Measurements from ENCODE around the gene CDKL1.

The CDKL1 gene

DNA sequence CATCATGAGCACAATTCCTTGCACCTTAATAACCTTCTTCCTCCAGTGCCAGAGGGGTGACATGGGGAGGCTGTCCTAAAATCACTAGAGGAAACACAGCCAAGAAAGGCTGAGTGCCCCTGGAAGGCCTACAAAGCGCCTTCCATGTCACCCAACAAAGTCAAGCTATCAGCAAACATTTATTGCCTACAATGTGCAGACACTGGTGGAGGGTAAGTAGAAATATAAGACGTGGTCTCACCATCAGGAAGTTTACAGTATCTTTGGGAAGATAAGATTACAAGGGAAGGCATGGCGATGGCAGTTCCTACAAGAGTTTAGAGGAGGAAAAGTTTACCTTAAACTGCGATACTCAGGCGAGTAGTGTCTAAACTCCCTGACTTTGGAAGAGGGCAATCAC lies 56.6 kb downstream of the CDKL1 start:
- TF ChIP-seq CTCF (IDR thresholded peaks at IDR 0.05), result no peak
- no peak for DNase-seq
- Histone ChIP-seq H3K4me1 (peaks cover 0 to 50% (median 23%) of the 10 kb centered on the region in 4 donors), H3K9me3 (no peaks in the 10 kb centered on the region), H3K4me3 (no peak overlapping the region), H3K27ac (no peak overlapping the region), H3K36me3 (no peaks in the 10 kb centered on the region), H3K27me3 (no peaks in the 10 kb centered on the region)
- intact Hi-C loops (cut with DNase I; ENCODE audit: low total_unique reads), result no loop called here

- intact Hi-C loops (cut with DNase I; ENCODE audit: low total_unique reads), result loop anchor here (10.0 kb wide), 1 partner anchor 56 kb away; the partner anchor contains the start of gene CDKL1
- H3K4me3 ChIP-seq, result no peak overlapping the region
- no peak for TF ChIP-seq CTCF (IDR thresholded peaks at IDR 0.05)
- H3K27ac ChIP-seq, result no peak overlapping the region
- H3K9me3 ChIP-seq, result no peaks in the 10 kb centered on the region
- no peaks in the 10 kb centered on the region for H3K27me3 ChIP-seq
- no peaks in the 10 kb centered on the region for H3K36me3 ChIP-seq
- peaks cover 0 to 42% (median 21%) of the 10 kb centered on the region in 4 donors for H3K4me1 ChIP-seq
- no peak for DNase-seq
These were observed 57.4 kb downstream of the CDKL1 start for GRCh38 chr14:50339178-50339804.

GRCh38 chr14:50338587-50338986 lies 58.1 kb downstream of the CDKL1 start:
- peaks cover 0 to 35% (median 15%) of the 10 kb centered on the region in 4 donors for H3K4me1 ChIP-seq
- intact Hi-C loops (cut with DNase I; ENCODE audit: low total_unique reads), result loop anchor here (10.0 kb wide), 1 partner anchor 56 kb away; the partner anchor contains the start of gene CDKL1
- TF ChIP-seq CTCF (IDR thresholded peaks at IDR 0.05), result no peak

DNA sequence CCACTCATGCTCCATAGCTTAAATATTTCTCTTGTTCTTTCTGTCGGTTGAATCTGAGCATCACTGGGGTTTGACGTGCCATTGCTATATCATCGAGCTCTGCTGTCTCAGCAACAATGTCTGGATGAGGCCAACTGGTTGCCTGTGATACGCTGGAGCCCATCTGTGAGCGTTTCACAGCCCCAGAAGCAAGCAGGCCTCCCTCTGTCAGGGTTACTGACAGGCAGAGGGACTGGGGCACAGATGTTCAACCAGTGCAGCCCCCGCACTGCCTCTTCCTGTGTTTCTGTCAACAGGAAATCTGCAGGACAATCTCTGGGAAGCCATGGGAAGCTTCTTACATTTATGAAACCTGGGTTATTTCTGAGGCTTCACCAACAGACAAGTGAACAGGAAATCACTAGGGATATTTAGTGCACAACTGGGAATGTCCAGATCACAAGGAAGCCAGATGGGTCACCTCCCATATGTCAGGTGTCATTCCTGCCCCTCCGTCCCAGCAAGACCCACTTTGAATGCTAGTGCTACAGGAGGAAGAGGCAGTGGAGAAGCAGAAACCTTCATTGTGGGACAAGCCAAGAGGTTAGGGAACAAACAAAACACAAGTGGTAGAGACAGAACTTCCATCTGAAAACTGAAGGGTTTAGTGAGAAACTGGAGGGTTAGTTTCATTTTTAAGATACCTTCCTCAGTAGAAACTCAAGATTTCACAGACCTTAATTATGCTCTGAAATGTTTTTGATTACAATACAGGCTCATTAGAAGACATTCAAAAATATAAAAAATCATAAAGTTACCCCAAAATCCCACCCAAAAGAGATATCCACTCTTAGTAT lies 60.5 kb downstream of the CDKL1 start:
- Histone ChIP-seq H3K27me3 (no peaks in the 10 kb centered on the region), H3K4me1 (peaks cover 0 to 17% (median 8%) of the 10 kb centered on the region in 4 donors), H3K9me3 (no peaks in the 10 kb centered on the region), H3K36me3 (no peaks in the 10 kb centered on the region), H3K27ac (peak overlapping the region; percentile 18 to 21), H3K4me3 (no peak overlapping the region)
- no peak for TF ChIP-seq CTCF (IDR thresholded peaks at IDR 0.05)
- intact Hi-C loops (cut with DNase I; ENCODE audit: low total_unique reads), result loop anchor here (10.0 kb wide), 1 partner anchor 59 kb away; the partner anchor contains the start of gene CDKL1
- no peak for DNase-seq

More at GRCh38 chr14:50338587-50338986, 58.1 kb downstream of the CDKL1 start:
- Histone ChIP-seq H3K9me3 (no peaks in the 10 kb centered on the region), H3K4me3 (no peak overlapping the region), H3K27me3 (no peaks in the 10 kb centered on the region), H3K27ac (no peak overlapping the region), H3K36me3 (no peaks in the 10 kb centered on the region)
- DNase-seq, result no peak

- Histone ChIP-seq H3K36me3 (peaks cover 0 to 4% (median 0%) of the 10 kb centered on the region in 3 donors), H3K27ac (peak overlapping the region; percentile 18 to 21), H3K9me3 (no peaks in the 10 kb centered on the region), H3K27me3 (no peaks in the 10 kb centered on the region), H3K4me1 (peaks cover 0 to 17% (median 8%) of the 10 kb centered on the region in 4 donors), H3K4me3 (no peak overlapping the region)
- intact Hi-C loops (cut with DNase I; ENCODE audit: low total_unique reads), result loop anchor here (10.0 kb wide), 1 partner anchor 59 kb away; the partner anchor contains the start of gene CDKL1
- DNase-seq, result peak; percentile 72 to 79
- no peak for TF ChIP-seq CTCF (IDR thresholded peaks at IDR 0.05)
These were observed 61.3 kb downstream of the CDKL1 start for GRCh38 chr14:50335389-50335788.

Measured in tibial artery (tissue), 4 donors.